Measurements from ENCODE around the gene BUB1B.
"Not testable (repeated sequence)": the region's sequence is repeated elsewhere in the genome, so short reads cannot be mapped to it uniquely, and the experiment has no call there.

Gene BUB1B

GRCh38 chr15:40136470-40137302, 24.2 kb upstream of the BUB1B start:
- DNase-seq (ENCODE audit: low read depth in 3 of 3, low spot score in 1 of 3), result no peak

GRCh38 chr15:40137303-40138200, 23.3 kb upstream of the BUB1B start:
- DNase-seq (ENCODE audit: low read depth in 3 of 3, low spot score in 1 of 3), result no peak

GRCh38 chr15:40138201-40138570, 22.7 kb upstream of the BUB1B start:
- DNase-seq (ENCODE audit: low read depth in 3 of 3, low spot score in 1 of 3), result not testable (repeated sequence)

- DNase-seq (ENCODE audit: low read depth in 3 of 3, low spot score in 1 of 3), result no peak
Measured at GRCh38 chr15:40142428-40142827, 18.4 kb upstream of the BUB1B start.

- no peak for DNase-seq (ENCODE audit: low read depth in 3 of 3, low spot score in 1 of 3)
Measured at GRCh38 chr15:40146037-40146436, 14.8 kb upstream of the BUB1B start.

- no peak for DNase-seq (ENCODE audit: low read depth in 3 of 3, low spot score in 1 of 3)
Measured at GRCh38 chr15:40149339-40149738, 11.5 kb upstream of the BUB1B start.

GRCh38 chr15:40150163-40150925, 10.5 kb upstream of the BUB1B start:
- no peak for DNase-seq (ENCODE audit: low read depth in 3 of 3, low spot score in 1 of 3)

GRCh38 chr15:40151499-40151898, 9.4 kb upstream of the BUB1B start:
- no peak for DNase-seq (ENCODE audit: low read depth in 3 of 3, low spot score in 1 of 3)

GRCh38 chr15:40151991-40152390, 8.9 kb upstream of the BUB1B start:
- DNase-seq (ENCODE audit: low read depth in 3 of 3, low spot score in 1 of 3), result no peak

GRCh38 chr15:40154821-40155220, 6.0 kb upstream of the BUB1B start:
- DNase-seq (ENCODE audit: low read depth in 3 of 3, low spot score in 1 of 3), result not testable (repeated sequence)

GRCh38 chr15:40155270-40155910, 5.5 kb upstream of the BUB1B start:
- no peak for DNase-seq (ENCODE audit: low read depth in 3 of 3, low spot score in 1 of 3)

- no peak for DNase-seq (ENCODE audit: low read depth in 3 of 3, low spot score in 1 of 3)
Measured at GRCh38 chr15:40157778-40158447, 3.0 kb upstream of the BUB1B start.

GRCh38 chr15:40160021-40160420, 848 bp upstream of the BUB1B start:
- no peak for DNase-seq (ENCODE audit: low read depth in 3 of 3, low spot score in 1 of 3)

- no peak for DNase-seq (ENCODE audit: low read depth in 3 of 3, low spot score in 1 of 3)
Measured at GRCh38 chr15:40161693-40162391, 973 bp downstream of the BUB1B start.

GRCh38 chr15:40162552-40162951, 1.7 kb downstream of the BUB1B start:
- no peak for DNase-seq (ENCODE audit: low read depth in 3 of 3, low spot score in 1 of 3)

- DNase-seq (ENCODE audit: low read depth in 3 of 3, low spot score in 1 of 3), result no peak
Measured at GRCh38 chr15:40163657-40164416, 3.0 kb downstream of the BUB1B start.

- DNase-seq (ENCODE audit: low read depth in 3 of 3, low spot score in 1 of 3), result not testable (repeated sequence)
Measured at GRCh38 chr15:40167374-40167773, 6.5 kb downstream of the BUB1B start.

- DNase-seq (ENCODE audit: low read depth in 3 of 3, low spot score in 1 of 3), result no peak
Measured at GRCh38 chr15:40175160-40175559, 14.3 kb downstream of the BUB1B start.
